Ureter (tissue), 1 donor: ENCODE results near the gene NUDT1. TPM values are rescaled to one million over a fixed set of nuclear protein-coding genes. Genes with fewer than 3 reads are reported as not detected.
A peak's percentile ranks its signal among the peaks of the same experiment; 100 is the strongest.

Experiments used
- DNase-seq: peaks from one replicate; pipeline ENCODE4 v3.0.0-alpha.2; 2020; ENCODE audit warnings: low spot score
- total RNA-seq: library from RNA; stranded (reverse); gene quantifications from one replicate; pipeline ENCODE4 v1.2.4, GENCODE V29; 2023
- donor health status: DM: yes; HTN: yes; CAD: no.

NUDT1 gene
- total RNA-seq, 1 donor from 2014 or later, result 8.9 TPM

- DNase-seq, result no peak
These were observed 17.5 kb upstream of the NUDT1 start for GRCh38 chr7:2224491-2224928.

DNA sequence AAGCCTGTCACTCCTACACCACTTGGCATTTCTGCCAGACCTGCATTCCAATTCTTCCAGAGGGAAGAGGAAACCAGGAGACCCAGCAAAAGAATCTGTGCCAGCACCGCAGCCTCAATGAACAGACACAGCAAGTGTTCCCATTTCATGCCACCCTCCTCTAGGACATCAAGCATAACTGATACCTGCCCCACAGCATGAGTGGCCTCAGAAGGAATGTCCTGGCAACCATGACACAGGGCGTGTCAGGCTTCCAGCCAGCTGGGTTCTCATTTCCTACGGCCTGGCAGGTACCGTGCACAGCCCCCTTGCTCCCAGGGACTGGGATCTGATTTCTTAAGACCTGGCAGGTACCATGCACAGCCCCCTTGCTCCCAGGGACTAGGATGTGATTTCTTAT, 17.1 kb upstream of the NUDT1 start:
- DNase-seq, result no peak

GRCh38 chr7:2225336-2225735, 16.7 kb upstream of the NUDT1 start:
- DNase-seq, result no peak

GRCh38 chr7:2225830-2226229, 16.2 kb upstream of the NUDT1 start:
- no peak for DNase-seq

GRCh38 chr7:2227699-2228098, 14.3 kb upstream of the NUDT1 start:
- no peak for DNase-seq

GRCh38 chr7:2228921-2229320, 13.1 kb upstream of the NUDT1 start:
- DNase-seq, result no peak

GRCh38 chr7:2229467-2229866, 12.6 kb upstream of the NUDT1 start:
- no peak for DNase-seq

DNA sequence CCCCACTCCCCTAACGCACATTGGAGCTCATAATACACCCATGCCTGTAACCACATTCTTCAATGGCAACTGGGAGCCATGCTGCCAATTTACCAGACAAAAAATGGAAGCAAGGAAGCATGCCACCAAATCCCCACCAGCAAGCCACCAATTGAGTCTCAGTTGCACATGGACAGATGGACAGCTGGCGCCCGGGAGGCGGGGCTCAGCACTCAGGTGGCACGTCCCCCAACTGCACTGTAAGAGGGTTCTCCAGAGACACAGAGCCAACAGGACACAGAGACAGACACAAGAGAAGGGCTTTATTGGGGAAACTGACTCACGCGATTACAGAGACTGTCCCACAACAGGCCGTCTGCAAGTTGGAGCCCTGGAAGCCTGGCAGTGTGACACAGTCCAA, 11.8 kb upstream of the NUDT1 start:
- no peak for DNase-seq

GRCh38 chr7:2230882-2231281, 11.1 kb upstream of the NUDT1 start:
- DNase-seq, result no peak

- no peak for DNase-seq
These were observed 9.8 kb upstream of the NUDT1 start for GRCh38 chr7:2231992-2232765.

GRCh38 chr7:2232766-2233520, 9.1 kb upstream of the NUDT1 start, which contains the start of gene MAD1L1:
MAD1L1 (minus strand) TSS chr7:2232945; CDS start chr7:2230133, 2,812 bp downstream.
- peak; percentile 90 for DNase-seq

DNA sequence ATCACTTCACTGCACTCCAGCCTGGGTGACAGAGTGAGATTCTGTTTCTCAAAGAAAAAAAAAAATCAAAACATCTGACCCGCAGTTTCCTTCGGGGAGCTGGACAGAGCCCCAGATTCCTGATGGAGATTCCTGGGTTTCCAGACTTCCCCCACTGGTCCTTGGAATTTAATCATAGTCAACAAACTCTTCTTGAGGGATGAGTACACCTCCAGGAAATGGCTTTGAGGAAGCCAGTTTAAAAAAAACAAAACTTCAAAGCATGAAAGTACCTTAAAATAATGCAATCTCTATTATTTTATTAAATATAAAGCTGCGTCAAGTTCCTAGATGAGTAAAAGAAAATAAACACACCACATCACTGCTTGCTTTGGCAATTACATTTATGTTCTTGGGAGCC, 8.1 kb upstream of the NUDT1 start:
- DNase-seq, result no peak

- peak; percentile 70 for DNase-seq
These were observed 4.9 kb upstream of the NUDT1 start for GRCh38 chr7:2237109-2237602.

DNA sequence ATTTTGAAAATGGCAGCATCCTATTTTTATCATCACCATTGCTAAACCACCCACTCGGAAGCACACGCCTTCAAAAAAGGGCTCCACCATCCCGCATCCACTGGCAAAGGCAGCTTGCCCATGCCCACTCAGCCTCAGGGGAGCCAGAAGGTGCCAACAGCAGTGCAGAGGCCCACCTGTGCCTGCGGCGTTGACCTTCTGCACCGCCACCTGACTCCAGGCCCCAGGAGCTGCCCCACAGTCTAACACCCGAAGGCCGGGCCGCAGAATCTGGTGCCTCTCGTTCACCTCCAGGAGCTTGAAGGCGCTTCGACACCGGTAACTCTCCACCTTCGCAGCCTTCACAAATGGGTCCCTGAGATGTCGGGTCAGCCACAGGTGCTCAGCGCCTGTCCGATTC, 2.8 kb upstream of the NUDT1 start:
- DNase-seq, result no peak

DNA sequence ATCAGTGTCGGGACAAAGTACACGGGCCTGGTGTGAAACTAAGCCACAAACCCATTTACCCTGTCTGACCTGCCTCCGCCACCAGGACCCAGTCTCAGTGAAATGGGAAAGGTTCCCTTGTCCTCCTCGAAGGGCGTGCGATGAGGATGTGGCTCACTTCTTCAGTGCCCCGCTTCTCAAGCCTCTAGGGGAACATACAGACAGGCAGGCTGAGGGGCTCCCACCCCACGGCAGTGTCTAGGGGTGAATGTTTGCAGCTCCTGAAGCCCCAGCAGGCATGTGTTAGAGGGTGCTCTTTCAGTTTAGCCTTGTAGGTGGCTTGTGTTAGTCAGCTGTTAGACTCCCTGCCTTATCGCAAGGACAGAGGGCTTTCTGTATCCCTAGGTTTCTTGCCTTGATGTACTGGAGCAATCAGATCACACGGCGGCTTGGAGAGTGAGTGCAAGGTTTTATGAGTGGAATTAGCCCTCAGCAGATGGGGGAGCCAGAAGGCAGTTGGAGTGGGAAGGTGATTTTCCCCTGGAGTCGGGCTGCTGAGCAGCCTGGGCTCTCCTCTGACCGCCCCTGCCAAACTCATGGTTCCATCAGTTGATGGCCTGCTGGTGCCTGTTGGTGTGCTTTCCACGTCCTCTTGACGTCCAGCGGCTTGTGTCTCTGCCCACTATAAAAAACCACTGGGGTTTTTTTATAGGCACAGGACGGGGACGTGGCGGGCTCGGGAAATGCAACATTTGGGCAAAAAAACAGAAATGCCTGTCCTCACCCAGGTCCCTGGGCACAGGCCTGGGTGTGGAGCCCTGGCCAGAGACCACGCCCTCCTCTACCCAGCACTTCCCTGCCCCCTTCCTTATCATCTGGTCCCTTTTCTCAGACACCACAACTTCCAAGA, 759 bp downstream of the NUDT1 start:
- DNase-seq, result no peak

DNA sequence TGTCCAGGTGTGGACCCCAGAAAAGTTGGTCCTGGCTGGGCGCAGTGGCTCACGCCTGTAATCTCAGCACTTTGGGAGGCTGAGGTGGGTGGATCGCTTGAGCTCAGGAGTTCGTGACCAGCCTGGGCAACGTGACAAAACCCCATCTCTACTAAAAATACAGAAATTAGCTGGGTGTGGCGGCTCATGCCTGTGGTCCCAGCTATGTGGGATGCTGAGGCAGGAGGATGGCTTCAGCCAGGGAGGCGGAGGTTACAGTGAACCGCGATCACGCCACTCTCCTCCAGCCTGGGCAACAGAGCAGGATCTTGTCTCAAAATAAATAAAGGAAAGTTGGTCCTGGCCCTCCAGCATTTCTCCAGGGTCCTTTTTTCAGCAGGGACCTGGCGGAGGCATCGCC, 1.4 kb downstream of the NUDT1 start:
- no peak for DNase-seq

DNA sequence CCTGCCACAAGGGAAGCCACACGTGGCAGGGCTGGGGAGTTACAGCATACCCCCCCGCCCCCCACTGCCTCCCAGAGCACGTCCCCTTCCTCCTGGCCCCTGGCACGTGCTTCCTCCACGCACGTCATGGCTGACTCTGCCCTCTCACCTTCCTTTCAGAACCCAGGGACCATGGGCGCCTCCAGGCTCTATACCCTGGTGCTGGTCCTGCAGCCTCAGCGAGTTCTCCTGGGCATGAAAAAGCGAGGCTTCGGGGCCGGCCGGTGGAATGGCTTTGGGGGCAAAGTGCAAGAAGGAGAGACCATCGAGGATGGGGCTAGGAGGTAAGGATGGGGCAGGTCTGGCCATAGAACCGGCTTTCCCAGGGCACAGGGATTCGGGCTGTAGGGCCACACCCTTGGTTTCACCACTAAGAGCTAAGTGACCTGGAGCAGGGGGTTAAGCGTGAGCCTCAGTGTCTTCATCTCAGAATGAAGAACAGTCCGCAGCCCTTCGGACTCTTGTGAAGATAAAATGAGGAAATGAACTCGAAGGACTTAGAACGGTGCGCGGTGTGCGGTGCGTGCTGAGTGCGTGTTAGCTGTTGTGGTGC, 2.5 kb downstream of the NUDT1 start:
- DNase-seq, result no peak

- DNase-seq, result no peak
These were observed 4.1 kb downstream of the NUDT1 start for GRCh38 chr7:2245883-2246675.

DNA sequence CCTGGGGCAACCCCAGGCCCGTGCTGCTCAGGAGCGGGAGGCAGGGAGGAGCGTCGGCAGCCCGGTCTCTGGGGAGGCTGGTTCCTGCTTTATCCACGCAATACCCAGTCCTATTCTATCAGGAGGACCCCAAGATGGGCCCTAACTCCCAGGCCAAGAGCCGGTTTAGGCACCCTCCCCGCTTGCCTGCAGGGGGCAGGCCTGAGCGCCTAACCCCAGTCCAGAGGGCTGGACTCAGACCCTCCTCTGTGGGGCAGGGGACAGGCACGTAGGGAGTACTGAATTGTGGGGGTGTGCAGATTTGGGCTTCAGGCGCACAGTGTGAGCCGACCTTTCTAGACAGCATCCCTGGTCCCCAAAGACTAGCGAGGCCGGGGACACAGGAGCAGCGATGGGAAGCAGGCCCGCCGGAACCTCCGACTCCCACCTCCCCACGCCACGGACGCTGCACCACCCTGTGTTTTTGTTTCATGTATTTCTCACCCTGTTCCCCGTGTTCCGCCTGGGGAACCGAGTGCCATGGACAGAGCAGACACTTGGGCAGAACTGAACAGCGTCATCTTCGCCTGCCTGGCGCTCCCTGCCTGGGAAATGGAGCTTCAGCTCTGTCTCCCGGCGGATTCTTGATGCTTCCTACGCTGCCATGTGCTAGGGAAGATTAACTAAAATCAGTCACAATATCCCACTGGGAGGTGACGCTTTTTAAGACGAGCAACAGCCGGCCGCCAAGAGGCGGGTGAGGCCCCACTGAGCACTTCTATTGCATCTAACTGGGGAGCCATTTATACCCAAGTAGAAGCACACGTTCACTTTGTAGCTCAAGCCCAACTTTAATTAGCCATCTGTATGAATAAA, 5.3 kb downstream of the NUDT1 start:
- no peak for DNase-seq
